NCI-H2227 (cell line): Measurements from ENCODE around the gene ST3GAL6.

Experiments
- DNase-seq: peaks from one replicate; lab custom pipeline; 2025; ENCODE audit not compliant: unreplicated experiment; lab: John Stamatoyannopoulos, UW

Gene ST3GAL6

DNA sequence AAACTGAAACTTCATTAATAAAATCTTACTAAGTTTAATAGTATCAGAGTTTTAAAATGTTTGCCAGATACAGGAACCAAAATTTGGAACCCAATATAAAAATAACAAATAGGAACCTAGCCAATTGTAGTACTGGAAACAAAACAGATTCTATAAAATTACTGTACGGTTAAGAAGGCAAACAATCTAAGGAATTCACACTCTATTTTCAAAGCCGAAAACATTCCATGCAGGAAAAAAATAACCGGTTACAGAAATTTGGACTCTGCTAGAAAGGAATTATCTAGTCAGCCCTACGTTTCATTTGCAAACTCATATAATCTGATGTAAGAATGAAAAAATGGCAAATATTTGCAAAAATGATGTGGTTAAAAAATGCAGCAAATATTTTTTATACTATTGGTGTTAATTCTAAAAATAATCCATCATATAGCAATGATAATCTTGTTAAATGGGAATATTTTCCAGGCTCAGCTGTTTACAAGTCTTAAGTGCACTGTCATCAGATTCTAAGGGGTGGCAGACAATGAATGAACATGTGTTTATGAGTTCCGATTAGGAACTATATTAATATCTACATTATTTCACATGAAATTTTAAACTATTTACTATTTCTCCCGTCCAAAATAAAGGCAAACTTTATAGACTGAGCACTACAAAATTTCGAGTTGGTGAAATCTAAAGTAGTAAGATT lies 80.3 kb downstream of the ST3GAL6 start:
- no peak for DNase-seq
